Erythroblast (primary cell): ENCODE results near the gene OPCML.

Experiments used
- GATA1 ChIP-seq: IDR thresholded peaks from 2 replicates; pipeline ENCODE4 v1.6.1; 2011; ENCODE audit warnings: low read depth, mild to moderate bottlenecking, control low read depth, low read length, moderate library complexity
- POLR2A ChIP-seq: IDR thresholded peaks from 2 replicates; pipeline ENCODE4 v1.6.1; 2011; ENCODE audit warnings: mild to moderate bottlenecking, low read length

DNA sequence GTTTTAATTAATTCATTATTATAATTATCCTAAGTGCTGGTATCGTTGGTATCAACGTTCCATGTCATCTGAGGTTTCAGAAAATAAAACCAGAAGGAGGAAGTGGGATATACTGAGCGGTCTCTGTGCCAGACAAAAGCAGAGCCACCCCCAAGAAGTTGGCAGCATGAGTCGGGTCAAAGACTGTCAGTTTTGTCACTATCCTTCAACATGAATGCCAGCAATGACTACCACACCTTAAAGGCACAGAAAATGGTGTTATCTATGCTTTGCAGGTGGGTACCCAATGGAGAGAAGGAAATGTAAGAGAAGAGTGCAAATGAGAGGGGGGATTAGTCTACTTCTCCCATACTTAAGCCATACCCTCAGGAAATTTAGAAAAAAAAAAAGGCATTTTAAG lies 408.5 kb downstream of the OPCML start:
- TF ChIP-seq POLR2A (no peak), GATA1 (no peak)
